SK-N-SH (cell line): ENCODE results near the gene PLD1.

Experiments
- CTCF ChIP-seq: fragments of 200-600 bp; sonication (generic); IDR thresholded peaks from 2 replicates; pipeline ENCODE4 v1.6.1; 2017; ENCODE audit warnings: antibody characterized with exemption, mild to moderate bottlenecking, moderate library complexity
- FOXM1 ChIP-seq: IDR thresholded peaks from 2 replicates; pipeline ENCODE4 v1.4.0; 2012; ENCODE audit warnings: low read depth, mild to moderate bottlenecking
- GATA2 ChIP-seq: sonication (generic); formaldehyde crosslinking; IDR thresholded peaks from 2 replicates; pipeline ENCODE4 v1.5.0; 2020; ENCODE audit warnings: mild to moderate bottlenecking, missing genetic modification reagents
- MAX ChIP-seq: IDR thresholded peaks from 2 replicates; pipeline ENCODE4 v1.4.0; 2012; ENCODE audit warnings: low read depth
- NFIC ChIP-seq: IDR thresholded peaks from 2 replicates; pipeline ENCODE4 v1.4.0; 2012; ENCODE audit warnings: borderline replicate concordance
- POLR2AphosphoS5 ChIP-seq: IDR thresholded peaks from 2 replicates; pipeline ENCODE4 v1.6.1; 2012; ENCODE audit warnings: low read depth, low read length
- SIN3A ChIP-seq: IDR thresholded peaks from 2 replicates; pipeline ENCODE4 v1.6.1; 2012; ENCODE audit warnings: low read depth, mild to moderate bottlenecking, low read length, moderate library complexity, borderline replicate concordance
- SMC3 ChIP-seq: IDR thresholded peaks from 2 replicates; pipeline ENCODE4 v1.6.1; 2012; ENCODE audit warnings: low read depth, low read length, improper control_type of control experiment
- TAF1 ChIP-seq: IDR thresholded peaks from 2 replicates; pipeline ENCODE4 v1.6.1; 2012; ENCODE audit warnings: low read depth, mild to moderate bottlenecking, low read length, moderate library complexity, borderline replicate concordance
- USF2 ChIP-seq: fragments of 150-350 bp; IDR thresholded peaks from 2 replicates; pipeline ENCODE4 v1.6.1; 2017; ENCODE audit warnings: antibody characterized with exemption, low read length, low read depth, borderline replicate concordance

GRCh38 chr3:171801738-171802589 is 8.3 kb downstream of the PLD1 start:
- no peak for TF ChIP-seq SMC3
- no peak for TF ChIP-seq CTCF
- no peak for TF ChIP-seq MAX
- TF ChIP-seq GATA2 = no peak
- no peak for TF ChIP-seq POLR2AphosphoS5
- TF ChIP-seq NFIC = no peak
- no peak for TF ChIP-seq SIN3A
- no peak for TF ChIP-seq USF2
- no peak for TF ChIP-seq FOXM1
- no peak for TF ChIP-seq TAF1
